HG02588 (cell line): ENCODE measurements around the gene PCDHB14.
"Not testable (repeated sequence)": the region's sequence is repeated elsewhere in the genome, so short reads cannot be mapped to it uniquely, and the experiment has no call there.

Experiments used
- ATAC-seq: cut with Tn5 transposase; IDR thresholded peaks from one replicate; pipeline ENCODE4 v1.9.1; 2021; ENCODE audit warnings: mild to moderate bottlenecking, moderate library complexity; ENCODE audit not compliant: unreplicated experiment

PCDHB14 gene

DNA sequence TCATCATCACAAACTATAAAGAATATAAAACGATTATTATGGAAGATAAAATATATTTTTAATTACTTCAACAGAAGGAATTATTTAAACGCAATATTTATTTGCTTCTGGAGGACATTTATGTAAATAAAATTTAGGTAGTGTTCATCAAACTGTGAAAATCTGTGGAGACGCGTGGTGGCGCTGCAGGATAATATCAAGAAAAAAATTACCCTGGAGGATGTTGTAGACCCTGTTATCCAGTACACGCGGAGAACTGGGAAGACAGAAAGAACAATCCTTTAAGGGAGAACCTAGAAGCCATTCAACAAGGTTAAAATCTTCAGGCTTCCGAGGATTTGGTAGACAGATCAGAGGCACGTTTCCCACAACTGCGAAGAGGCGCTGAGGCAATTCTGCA, 14.7 kb upstream of the PCDHB14 start, which contains the start of gene PCDHB12:
Gene PCDHB12 (plus strand): TSS at position 242 of the 400 bp plus-strand sequence. CDS start 189 bp downstream, outside the sequence.
- ATAC-seq, result no peak

DNA sequence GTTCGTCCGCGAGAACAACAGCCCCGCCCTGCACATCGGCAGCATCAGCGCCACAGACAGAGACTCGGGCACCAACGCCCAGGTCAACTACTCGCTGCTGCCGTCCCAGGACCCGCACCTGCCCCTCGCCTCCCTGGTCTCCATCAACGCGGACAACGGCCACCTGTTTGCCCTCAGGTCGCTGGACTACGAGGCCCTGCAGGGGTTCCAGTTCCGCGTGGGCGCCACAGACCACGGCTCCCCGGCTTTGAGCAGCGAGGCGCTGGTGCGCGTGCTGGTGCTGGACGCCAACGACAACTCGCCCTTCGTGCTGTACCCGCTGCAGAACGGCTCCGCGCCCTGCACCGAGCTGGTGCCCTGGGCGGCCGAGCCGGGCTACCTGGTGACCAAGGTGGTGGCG, 12.9 kb upstream of the PCDHB14 start:
- ATAC-seq, result not testable (repeated sequence)

DNA sequence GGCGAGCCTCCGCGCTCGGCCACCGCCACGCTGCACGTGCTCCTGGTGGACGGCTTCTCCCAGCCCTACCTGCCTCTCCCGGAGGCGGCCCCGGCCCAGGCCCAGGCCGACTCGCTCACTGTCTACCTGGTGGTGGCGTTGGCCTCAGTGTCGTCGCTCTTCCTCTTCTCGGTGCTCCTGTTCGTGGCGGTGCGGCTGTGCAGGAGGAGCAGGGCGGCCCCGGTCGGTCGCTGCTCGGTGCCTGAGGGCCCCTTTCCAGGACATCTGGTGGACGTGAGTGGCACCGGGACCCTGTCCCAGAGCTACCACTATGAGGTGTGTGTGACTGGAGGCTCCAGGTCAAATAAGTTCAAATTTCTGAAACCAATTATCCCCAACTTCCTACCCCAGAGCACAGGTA, 12.3 kb upstream of the PCDHB14 start:
- ATAC-seq, result not testable (repeated sequence)

DNA sequence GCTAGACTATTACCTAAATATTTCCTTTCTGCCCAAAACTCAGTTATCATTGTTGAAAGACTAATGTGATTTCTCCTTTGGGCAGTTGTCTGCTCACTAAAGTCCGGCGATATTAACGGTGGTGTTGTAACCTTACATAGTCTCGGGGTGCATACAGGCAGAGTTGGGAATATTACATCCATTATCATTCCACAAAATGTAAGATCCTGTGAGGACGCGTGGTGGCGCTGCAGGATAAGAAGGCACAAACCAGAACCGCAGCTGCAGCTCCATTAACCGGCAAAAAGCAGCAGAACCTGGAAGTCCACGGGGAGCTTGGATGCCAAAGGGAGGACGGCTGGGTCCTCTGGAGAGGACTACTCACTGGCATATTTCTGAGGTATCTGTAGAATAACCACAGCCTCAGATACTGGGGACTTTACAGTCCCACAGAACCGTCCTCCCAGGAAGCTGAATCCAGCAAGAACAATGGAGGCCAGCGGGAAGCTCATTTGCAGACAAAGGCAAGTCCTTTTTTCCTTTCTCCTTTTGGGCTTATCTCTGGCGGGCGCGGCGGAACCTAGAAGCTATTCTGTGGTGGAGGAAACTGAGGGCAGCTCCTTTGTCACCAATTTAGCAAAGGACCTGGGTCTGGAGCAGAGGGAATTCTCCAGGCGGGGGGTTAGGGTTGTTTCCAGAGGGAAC, 9.3 kb upstream of the PCDHB14 start, which contains the start of gene PCDHB13:
Gene PCDHB13 (plus strand): TSS at position 264 of the 684 bp plus-strand sequence. CDS start 205 bp downstream, at position 469.
- not testable (repeated sequence) for ATAC-seq

- not testable (repeated sequence) for ATAC-seq
These were observed 8.6 kb upstream of the PCDHB14 start for GRCh38 chr5:141214583-141214982.

DNA sequence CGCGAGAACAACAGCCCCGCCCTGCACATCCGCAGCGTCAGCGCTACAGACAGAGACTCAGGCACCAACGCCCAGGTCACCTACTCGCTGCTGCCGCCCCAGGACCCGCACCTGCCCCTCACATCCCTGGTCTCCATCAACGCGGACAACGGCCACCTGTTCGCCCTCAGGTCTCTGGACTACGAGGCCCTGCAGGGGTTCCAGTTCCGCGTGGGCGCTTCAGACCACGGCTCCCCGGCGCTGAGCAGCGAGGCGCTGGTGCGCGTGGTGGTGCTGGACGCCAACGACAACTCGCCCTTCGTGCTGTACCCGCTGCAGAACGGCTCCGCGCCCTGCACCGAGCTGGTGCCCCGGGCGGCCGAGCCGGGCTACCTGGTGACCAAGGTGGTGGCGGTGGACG, 7.6 kb upstream of the PCDHB14 start:
- ATAC-seq, result not testable (repeated sequence)

DNA sequence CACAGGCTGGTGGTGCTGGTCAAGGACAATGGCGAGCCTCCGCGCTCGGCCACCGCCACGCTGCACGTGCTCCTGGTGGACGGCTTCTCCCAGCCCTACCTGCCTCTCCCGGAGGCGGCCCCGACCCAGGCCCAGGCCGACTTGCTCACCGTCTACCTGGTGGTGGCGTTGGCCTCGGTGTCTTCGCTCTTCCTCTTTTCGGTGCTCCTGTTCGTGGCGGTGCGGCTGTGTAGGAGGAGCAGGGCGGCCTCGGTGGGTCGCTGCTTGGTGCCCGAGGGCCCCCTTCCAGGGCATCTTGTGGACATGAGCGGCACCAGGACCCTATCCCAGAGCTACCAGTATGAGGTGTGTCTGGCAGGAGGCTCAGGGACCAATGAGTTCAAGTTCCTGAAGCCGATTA, 7.1 kb upstream of the PCDHB14 start:
- ATAC-seq, result not testable (repeated sequence)

- not testable (repeated sequence) for ATAC-seq
These were observed 1.7 kb downstream of the PCDHB14 start for GRCh38 chr5:141224844-141225243.

DNA sequence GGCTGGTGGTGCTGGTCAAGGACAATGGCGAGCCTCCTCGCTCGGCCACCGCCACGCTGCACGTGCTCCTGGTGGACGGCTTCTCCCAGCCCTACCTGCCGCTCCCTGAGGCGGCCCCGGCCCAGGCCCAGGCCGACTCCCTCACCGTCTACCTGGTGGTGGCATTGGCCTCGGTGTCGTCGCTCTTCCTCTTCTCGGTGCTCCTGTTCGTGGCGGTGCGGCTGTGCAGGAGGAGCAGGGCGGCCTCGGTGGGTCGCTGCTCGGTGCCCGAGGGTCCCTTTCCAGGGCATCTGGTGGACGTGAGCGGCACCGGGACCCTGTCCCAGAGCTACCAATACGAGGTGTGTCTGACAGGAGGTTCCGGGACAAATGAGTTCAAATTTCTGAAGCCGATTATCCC, 2.3 kb downstream of the PCDHB14 start:
- ATAC-seq, result not testable (repeated sequence)

DNA sequence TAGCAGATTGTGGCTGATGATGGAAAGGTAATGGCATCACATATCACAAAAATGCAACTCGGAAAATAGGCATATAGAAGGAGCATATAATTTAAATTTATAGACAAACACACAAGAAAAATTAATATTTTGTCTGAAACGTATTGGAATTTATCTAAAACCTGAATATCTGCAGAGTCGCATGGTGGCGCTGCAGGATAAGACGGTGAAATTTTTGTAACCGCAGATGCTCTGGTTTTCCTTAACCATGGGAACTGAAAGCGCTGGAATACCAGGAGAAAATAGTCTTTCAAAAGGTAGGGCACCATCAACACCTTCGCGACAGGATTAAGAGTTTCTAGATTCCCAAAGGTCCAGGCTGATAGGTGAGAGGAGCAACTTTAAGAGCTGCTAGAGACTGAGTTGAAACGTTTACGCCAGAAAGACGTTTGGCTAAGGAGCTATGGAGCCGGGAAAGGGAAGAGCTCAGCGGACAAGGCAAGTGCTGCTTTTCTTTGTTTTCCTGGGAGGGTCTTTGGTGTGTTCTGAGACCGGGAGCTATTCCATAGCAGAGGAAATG, 11.0 kb downstream of the PCDHB14 start:
- no peak for ATAC-seq

- ATAC-seq, result not testable (repeated sequence)
These were observed 12.8 kb downstream of the PCDHB14 start for GRCh38 chr5:141235922-141236321.

- ATAC-seq, result no peak
These were observed 13.6 kb downstream of the PCDHB14 start for GRCh38 chr5:141236516-141237313.

GRCh38 chr5:141241496-141241895, 18.4 kb downstream of the PCDHB14 start:
- ATAC-seq, result no peak

GRCh38 chr5:141245250-141245717, 22.1 kb downstream of the PCDHB14 start, which contains the start of gene PCDHB15:
PCDHB15 (plus strand) TSS chr5:141245395; CDS start chr5:141245579, 184 bp downstream.
- ATAC-seq, result no peak

DNA sequence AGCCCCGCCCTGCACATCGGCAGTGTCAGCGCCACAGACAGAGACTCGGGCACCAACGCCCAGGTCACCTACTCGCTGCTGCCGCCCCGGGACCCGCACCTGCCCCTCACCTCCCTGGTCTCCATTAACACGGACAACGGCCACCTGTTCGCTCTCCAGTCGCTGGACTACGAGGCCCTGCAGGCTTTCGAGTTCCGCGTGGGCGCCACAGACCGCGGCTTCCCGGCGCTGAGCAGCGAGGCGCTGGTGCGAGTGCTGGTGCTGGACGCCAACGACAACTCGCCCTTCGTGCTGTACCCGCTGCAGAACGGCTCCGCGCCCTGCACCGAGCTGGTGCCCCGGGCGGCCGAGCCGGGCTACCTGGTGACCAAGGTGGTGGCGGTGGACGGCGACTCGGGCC, 23.8 kb downstream of the PCDHB14 start:
- ATAC-seq, result not testable (repeated sequence)

DNA sequence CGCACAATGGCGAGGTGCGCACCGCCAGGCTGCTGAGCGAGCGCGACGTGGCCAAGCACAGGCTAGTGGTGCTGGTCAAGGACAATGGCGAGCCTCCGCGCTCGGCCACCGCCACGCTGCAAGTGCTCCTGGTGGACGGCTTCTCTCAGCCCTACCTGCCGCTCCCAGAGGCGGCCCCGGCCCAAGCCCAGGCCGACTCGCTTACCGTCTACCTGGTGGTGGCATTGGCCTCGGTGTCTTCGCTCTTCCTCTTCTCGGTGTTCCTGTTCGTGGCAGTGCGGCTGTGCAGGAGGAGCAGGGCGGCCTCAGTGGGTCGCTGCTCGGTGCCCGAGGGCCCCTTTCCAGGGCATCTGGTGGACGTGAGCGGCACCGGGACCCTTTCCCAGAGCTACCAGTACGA, 24.3 kb downstream of the PCDHB14 start:
- ATAC-seq, result not testable (repeated sequence)

DNA sequence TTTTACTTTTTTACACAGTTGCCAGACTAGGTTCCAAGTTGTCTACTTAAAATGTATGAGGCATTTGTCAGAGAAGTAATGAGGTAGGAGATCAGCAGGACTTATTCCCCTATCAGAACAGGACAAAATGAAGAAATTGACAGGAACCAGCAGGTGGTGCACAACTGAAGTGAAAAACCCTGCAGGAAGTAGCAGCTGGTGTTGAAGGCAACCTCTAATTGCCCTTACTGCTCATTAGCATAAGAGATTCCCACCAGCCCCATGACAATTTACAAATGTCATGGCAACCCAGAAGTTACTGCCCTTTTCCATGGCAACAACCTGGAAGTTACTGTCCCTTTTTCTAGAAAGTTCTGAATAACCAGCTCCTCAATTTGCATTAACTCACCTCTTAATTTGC, 27.4 kb downstream of the PCDHB14 start:
- ATAC-seq, result no peak

- ATAC-seq, result no peak
These were observed 35.3 kb downstream of the PCDHB14 start for GRCh38 chr5:141258464-141258863.

- ATAC-seq, result no peak
These were observed 35.8 kb downstream of the PCDHB14 start for GRCh38 chr5:141258948-141259347.

GRCh38 chr5:141260458-141261237, 37.5 kb downstream of the PCDHB14 start:
- no peak for ATAC-seq

GRCh38 chr5:141261238-141261546, 38.0 kb downstream of the PCDHB14 start:
- ATAC-seq, result no peak
